Mucosa of rectum (tissue), 2 donors: Measurements from ENCODE around the gene XNDC1N.
"Not testable (repeated sequence)": the region's sequence is repeated elsewhere in the genome, so short reads cannot be mapped to it uniquely, and the experiment has no call there.

Source experiments
- H3K27ac ChIP-seq, 2 donors: one replicate each; pipeline ENCODE4 v1.7.0; 2013; ENCODE audit warnings: inconsistent platforms in 2 of 2, low read depth in 2 of 2, low read length in 2 of 2
- H3K27me3 ChIP-seq, 2 donors: one replicate each; pipeline ENCODE4 v1.7.0; 2013; ENCODE audit warnings: low read length in 2 of 2; ENCODE audit not compliant: control insufficient read depth in 2 of 2, insufficient read depth in 2 of 2
- H3K36me3 ChIP-seq, 2 donors: one replicate each; pipeline ENCODE4 v1.7.0; 2013; ENCODE audit warnings: low read length in 2 of 2; ENCODE audit not compliant: control insufficient read depth in 2 of 2, insufficient read depth in 2 of 2
- H3K4me1 ChIP-seq, 2 donors: one replicate each; pipeline ENCODE4 v1.7.0; 2013; ENCODE audit warnings: low read length in 2 of 2, mild to moderate bottlenecking in 1 of 2; ENCODE audit not compliant: control insufficient read depth in 2 of 2, insufficient read depth in 2 of 2
- H3K4me3 ChIP-seq, 2 donors: one replicate each; pipeline ENCODE4 v1.7.0; 2013; ENCODE audit warnings: low read length in 2 of 2
- H3K9ac ChIP-seq, 2 donors: one replicate each; pipeline ENCODE4 v1.7.0; 2013; ENCODE audit warnings: low read length in 2 of 2, low read depth in 1 of 2, mild to moderate bottlenecking in 1 of 2
- H3K9me3 ChIP-seq, 2 donors: one replicate each; pipeline ENCODE4 v1.7.0; 2013; ENCODE audit warnings: low read length in 2 of 2; ENCODE audit not compliant: control insufficient read depth in 2 of 2
- donor health status: healthy.
- donor health status: Normal muscosa, but diverticular disease.

Gene XNDC1N

GRCh38 chr11:71933141-71933933, 4.9 kb upstream of the XNDC1N start:
- peaks cover 10 to 11% of the 10 kb centered on the region in 2 donors for H3K4me1 ChIP-seq
- no peak overlapping the region for H3K4me3 ChIP-seq
- no peak overlapping the region for H3K9ac ChIP-seq
- H3K27me3 ChIP-seq: no peaks in the 10 kb centered on the region
- H3K36me3 ChIP-seq: peaks cover 3 to 4% of the 10 kb centered on the region in 2 donors
- no peak overlapping the region for H3K27ac ChIP-seq
- H3K9me3 ChIP-seq: no peaks in the 10 kb centered on the region

GRCh38 chr11:71931245-71931602, 2.8 kb upstream of the XNDC1N start:
- Histone ChIP-seq H3K36me3 (no peaks in the 10 kb centered on the region), H3K27me3 (no peaks in the 10 kb centered on the region), H3K27ac (no peak overlapping the region), H3K4me3 (no peak overlapping the region), H3K9me3 (no peaks in the 10 kb centered on the region), H3K9ac (no peak overlapping the region), H3K4me1 (peaks cover 10 to 16% of the 10 kb centered on the region in 2 donors)

GRCh38 chr11:71930556-71931244, 2.3 kb upstream of the XNDC1N start:
- Histone ChIP-seq H3K27me3 (no peaks in the 10 kb centered on the region), H3K27ac (no peak overlapping the region), H3K9me3 (no peaks in the 10 kb centered on the region), H3K9ac (no peak overlapping the region), H3K4me1 (peaks cover 10 to 16% of the 10 kb centered on the region in 2 donors), H3K36me3 (no peaks in the 10 kb centered on the region), H3K4me3 (no peak overlapping the region)

- Histone ChIP-seq H3K27me3 (no peaks in the 10 kb centered on the region), H3K27ac (no peak overlapping the region), H3K4me3 (peak overlapping the region; percentile 96 to 97), H3K36me3 (no peaks in the 10 kb centered on the region), H3K9ac (peak overlapping the region; percentile 68 to 79), H3K9me3 (no peaks in the 10 kb centered on the region), H3K4me1 (peaks cover 10 to 16% of the 10 kb centered on the region in 2 donors)
These were observed 1.1 kb upstream of the XNDC1N start for GRCh38 chr11:71929491-71929890.

GRCh38 chr11:71928737-71929443, 496 bp upstream of the XNDC1N start, which contains the start of gene RNF121:
TSS of gene RNF121 (plus strand) at chr11:71929046. CDS start at chr11:71929062, 16 bp downstream.
- Histone ChIP-seq H3K27ac (peak within 1 kb of the TSS; percentile 92 to 93), H3K27me3 (no peaks in the 10 kb centered on the region), H3K4me1 (peaks cover 10 to 16% of the 10 kb centered on the region in 2 donors), H3K9me3 (no peaks in the 10 kb centered on the region), H3K9ac (peak within 1 kb of the TSS; percentile 79 to 97), H3K36me3 (no peaks in the 10 kb centered on the region), H3K4me3 (peak within 1 kb of the TSS; percentile 96 to 97)

GRCh38 chr11:71917646-71918140, 10.7 kb downstream of the XNDC1N start:
- Histone ChIP-seq H3K9ac (no peak overlapping the region), H3K27me3 (no peaks in the 10 kb centered on the region), H3K4me1 (no peaks in the 10 kb centered on the region), H3K4me3 (no peak overlapping the region), H3K9me3 (no peaks in the 10 kb centered on the region), H3K27ac (no peak overlapping the region), H3K36me3 (peaks cover 17 to 28% of the 10 kb centered on the region in 2 donors)

GRCh38 chr11:71914617-71915189, 13.7 kb downstream of the XNDC1N start:
- no peak overlapping the region for H3K27ac ChIP-seq
- H3K27me3 ChIP-seq: no peaks in the 10 kb centered on the region
- peaks cover 20 to 30% of the 10 kb centered on the region in 2 donors for H3K36me3 ChIP-seq
- no peak overlapping the region for H3K9ac ChIP-seq
- no peaks in the 10 kb centered on the region for H3K9me3 ChIP-seq
- no peak overlapping the region for H3K4me3 ChIP-seq
- no peaks in the 10 kb centered on the region for H3K4me1 ChIP-seq

GRCh38 chr11:71913756-71914526, 14.5 kb downstream of the XNDC1N start:
- no peaks in the 10 kb centered on the region for H3K27me3 ChIP-seq
- H3K4me3 ChIP-seq: no peak overlapping the region
- H3K4me1 ChIP-seq: no peaks in the 10 kb centered on the region
- no peak overlapping the region for H3K27ac ChIP-seq
- H3K9ac ChIP-seq: no peak overlapping the region
- H3K9me3 ChIP-seq: no peaks in the 10 kb centered on the region
- peaks cover 20 to 29% of the 10 kb centered on the region in 2 donors for H3K36me3 ChIP-seq

GRCh38 chr11:71911986-71912340, 16.4 kb downstream of the XNDC1N start:
- not testable (repeated sequence) for H3K4me1 ChIP-seq, H3K27ac ChIP-seq, H3K9me3 ChIP-seq, H3K4me3 ChIP-seq, H3K27me3 ChIP-seq, H3K9ac ChIP-seq
- peaks cover 15 to 24% of the 10 kb centered on the region in 2 donors for H3K36me3 ChIP-seq
